Subcutaneous abdominal adipose tissue (tissue), 5 donors: ENCODE data around the gene BTBD17.

Experiments used
- H3K27ac ChIP-seq: one replicate; pipeline ENCODE4 v1.7.0; 2013; ENCODE audit warnings: low read depth, mild to moderate bottlenecking, inconsistent platforms, low read length, moderate library complexity
- H3K27me3 ChIP-seq, 5 donors: one replicate each; pipeline ENCODE4 v1.7.0; 2013; ENCODE audit warnings: low read length in 5 of 5, inconsistent platforms in 1 of 5; ENCODE audit not compliant: control insufficient read depth in 5 of 5, insufficient read depth in 4 of 5
- H3K36me3 ChIP-seq, 5 donors: one replicate each; pipeline ENCODE4 v1.7.0; 2013; ENCODE audit warnings: low read length in 5 of 5; ENCODE audit not compliant: control insufficient read depth in 5 of 5, insufficient read depth in 5 of 5
- H3K4me1 ChIP-seq, 5 donors: one replicate each; pipeline ENCODE4 v1.7.0; 2013; ENCODE audit warnings: low read length in 5 of 5, mild to moderate bottlenecking in 3 of 5, moderate library complexity in 1 of 5; ENCODE audit not compliant: control insufficient read depth in 5 of 5, insufficient read depth in 5 of 5
- H3K4me3 ChIP-seq, 5 donors: one replicate each; pipeline ENCODE4 v1.7.0; 2013; ENCODE audit warnings: low read length in 5 of 5, low read depth in 1 of 5
- H3K9ac ChIP-seq, 5 donors: one replicate each; pipeline ENCODE4 v1.7.0; 2013; ENCODE audit warnings: low read length in 5 of 5, mild to moderate bottlenecking in 4 of 5, moderate library complexity in 3 of 5
- H3K9me3 ChIP-seq, 5 donors: one replicate each; pipeline ENCODE4 v1.7.0; 2013; ENCODE audit warnings: low read length in 5 of 5; ENCODE audit not compliant: control insufficient read depth in 5 of 5
- donor health status: healthy.
- donor health status: healthy.
- donor health status: healthy.
- donor health status: healthy.
- donor health status: healthy.

BTBD17 gene

DNA sequence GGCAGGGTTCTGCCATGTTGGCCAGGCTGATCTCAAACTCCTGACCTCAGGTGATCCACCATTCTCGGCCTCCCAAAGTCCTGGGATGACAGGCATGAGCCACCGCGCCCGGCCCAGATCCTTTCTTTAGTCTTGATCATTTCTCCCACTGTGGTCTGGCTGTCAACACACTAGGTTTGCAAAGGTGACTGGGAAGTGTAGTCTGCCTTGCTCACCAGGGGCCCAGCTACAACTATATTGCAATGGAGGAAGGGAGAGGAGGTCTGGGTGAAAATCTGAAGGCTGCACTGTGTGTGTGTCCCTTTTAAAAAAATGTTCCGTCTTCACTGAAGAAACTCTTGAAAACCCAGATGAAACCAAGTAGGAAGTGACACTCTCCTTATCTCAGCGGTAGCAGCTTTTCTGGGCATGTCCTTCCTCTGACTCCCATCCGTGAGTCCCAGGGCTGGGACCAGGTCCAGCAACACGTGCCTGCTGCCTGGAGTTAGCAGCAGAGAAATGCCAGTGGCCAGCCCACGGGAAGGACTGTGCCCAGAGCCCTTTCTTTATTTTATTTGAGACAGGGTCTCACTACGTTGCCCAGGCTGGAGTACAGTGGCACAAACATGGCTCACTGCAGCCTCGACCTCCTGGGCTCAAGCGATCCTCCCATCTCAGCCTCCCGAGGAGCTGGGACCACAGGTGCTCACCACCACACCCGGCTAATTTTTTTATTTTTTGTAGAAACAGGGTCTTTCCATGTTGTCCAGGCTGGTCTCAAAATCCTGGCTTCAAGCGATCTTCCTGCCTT is 53.5 kb downstream of the BTBD17 start:
- Histone ChIP-seq H3K9ac (no peak overlapping the region), H3K27me3 (peaks cover 0 to 9% (median 5%) of the 10 kb centered on the region in 5 donors), H3K4me1 (peaks cover 0 to 9% (median 0%) of the 10 kb centered on the region in 5 donors), H3K27ac (no peak overlapping the region), H3K4me3 (no peak overlapping the region), H3K9me3 (peaks cover 0 to 18% (median 12%) of the 10 kb centered on the region in 5 donors), H3K36me3 (no peaks in the 10 kb centered on the region)
